Measurements from ENCODE around the gene ZBTB20. TPM values are rescaled to one million over a fixed set of nuclear protein-coding genes. Genes with fewer than 3 reads are reported as not detected.

Gene ZBTB20
- total and polyA plus RNA-seq, 10 donors = 0.32 to 89.7 (median 71.8) TPM

GRCh38 chr3:114852966-114853365, 294.1 kb downstream of the ZBTB20 start:
- no peaks in the 10 kb centered on the region for H3K27me3 ChIP-seq (replicated peaks in 1 of 7)
- DNase-seq = no peak
- H3K9me3 ChIP-seq = no peaks in the 10 kb centered on the region
- peaks cover 0 to 10% (median 0%) of the 10 kb centered on the region in 6 donors for H3K36me3 ChIP-seq
- intact Hi-C loops (cut with DNase I; ENCODE audit: low total_unique reads) = no loop called here
- TF ChIP-seq CTCF (IDR thresholded peaks at IDR 0.05 in 8 of 11, conservative IDR thresholded peaks at IDR 0.05 in 3 of 11) (no peak), POLR2A (IDR thresholded peaks at IDR 0.05) (no peak), POLR2AphosphoS5 (IDR thresholded peaks at IDR 0.05) (no peak)
- WGBS, 5 donors = 87 to 99% (median 95%) methylated on average over 3 of the region's 3 CpGs
- peaks cover 0 to 19% (median 0%) of the 10 kb centered on the region in 6 donors for H3K4me1 ChIP-seq
- no peak overlapping the region for H3K27ac ChIP-seq
- no peak overlapping the region for H3K4me3 ChIP-seq

GRCh38 chr3:114850898-114851297, 296.2 kb downstream of the ZBTB20 start:
- intact Hi-C loops (cut with DNase I; ENCODE audit: low total_unique reads) = no loop called here
- H3K36me3 ChIP-seq = peaks cover 0 to 10% (median 0%) of the 10 kb centered on the region in 6 donors
- H3K27ac ChIP-seq = no peak overlapping the region
- H3K27me3 ChIP-seq (replicated peaks in 1 of 7) = no peaks in the 10 kb centered on the region
- H3K4me3 ChIP-seq = no peak overlapping the region
- no peaks in the 10 kb centered on the region for H3K9me3 ChIP-seq
- 41 to 59% (median 54%) methylated on average over 1 of the region's 1 CpG for WGBS, 5 donors
- H3K4me1 ChIP-seq = peaks cover 0 to 3% (median 0%) of the 10 kb centered on the region in 6 donors
- DNase-seq = no peak
- TF ChIP-seq CTCF (IDR thresholded peaks at IDR 0.05 in 8 of 11, conservative IDR thresholded peaks at IDR 0.05 in 3 of 11) = no peak
- no peak for TF ChIP-seq POLR2A (IDR thresholded peaks at IDR 0.05)
- TF ChIP-seq POLR2AphosphoS5 (IDR thresholded peaks at IDR 0.05) = no peak

- peaks cover 0 to 10% (median 0%) of the 10 kb centered on the region in 6 donors for H3K36me3 ChIP-seq
- H3K27ac ChIP-seq = no peak overlapping the region
- H3K27me3 ChIP-seq (replicated peaks in 1 of 7) = no peaks in the 10 kb centered on the region
- TF ChIP-seq POLR2AphosphoS5 (IDR thresholded peaks at IDR 0.05) (no peak), CTCF (IDR thresholded peaks at IDR 0.05 in 8 of 11, conservative IDR thresholded peaks at IDR 0.05 in 3 of 11) (no peak), POLR2A (IDR thresholded peaks at IDR 0.05) (no peak)
- H3K4me3 ChIP-seq = no peak overlapping the region
- no peaks in the 10 kb centered on the region for H3K4me1 ChIP-seq
- WGBS, 5 donors = 94 to 98% (median 97%) methylated on average over 3 of the region's 3 CpGs
- no peak for DNase-seq
- H3K9me3 ChIP-seq = no peaks in the 10 kb centered on the region
- intact Hi-C loops (cut with DNase I; ENCODE audit: low total_unique reads) = no loop called here
Measured at GRCh38 chr3:114848643-114849350, 298.3 kb downstream of the ZBTB20 start.

- no peak overlapping the region for H3K4me3 ChIP-seq
- no peaks in the 10 kb centered on the region for H3K27me3 ChIP-seq (replicated peaks in 1 of 7)
- TF ChIP-seq POLR2AphosphoS5 (IDR thresholded peaks at IDR 0.05) = no peak
- TF ChIP-seq POLR2A (IDR thresholded peaks at IDR 0.05) = no peak
- TF ChIP-seq CTCF (IDR thresholded peaks at IDR 0.05 in 8 of 11, conservative IDR thresholded peaks at IDR 0.05 in 3 of 11) = no peak
- H3K27ac ChIP-seq = no peak overlapping the region
- no peak for DNase-seq
- intact Hi-C loops (cut with DNase I; ENCODE audit: low total_unique reads) = no loop called here
- H3K4me1 ChIP-seq = no peaks in the 10 kb centered on the region
- H3K36me3 ChIP-seq = peaks cover 0 to 5% (median 0%) of the 10 kb centered on the region in 6 donors
- 82 to 91% (median 89%) methylated on average over 7 of the region's 7 CpGs for WGBS, 5 donors
- no peaks in the 10 kb centered on the region for H3K9me3 ChIP-seq
Measured at GRCh38 chr3:114848082-114848481, 299.0 kb downstream of the ZBTB20 start.

All from spleen (tissue), 11 donors.